Heart right ventricle (tissue), 16 donors: Measurements from ENCODE around the gene RBP5. TPM values are rescaled to one million over a fixed set of nuclear protein-coding genes. Genes with fewer than 3 reads are reported as not detected.
A peak's percentile ranks its signal among the peaks of the same experiment; 100 is the strongest.

Source experiments
- ATAC-seq, 8 donors: fragments of 200-7000 bp; cut with Tn5 transposase; one replicate each; pipeline ENCODE4 v1.9.1; 2020; ENCODE audit warnings: mild to moderate bottlenecking in 8 of 8, moderate library complexity in 8 of 8, moderate number of reproducible peaks in 1 of 8
- DNase-seq, 2 donors: peaks; one replicate each; pipeline ENCODE4 v3.0.0-alpha.2; 2020
- H3K27ac ChIP-seq, 10 donors: fragments of 200-600 bp; sonication (generic) in 2 of 10; one replicate each; pipeline versions ENCODE4 v1.5.0 to v1.8.0; 2020 to 2022; ENCODE audit warnings: mild to moderate bottlenecking in 3 of 10
- H3K27me3 ChIP-seq, 7 donors: fragments of 200-600 bp; one replicate each; pipeline ENCODE4 v1.8.0; 2021 to 2022; ENCODE audit warnings: mild to moderate bottlenecking in 2 of 7
- H3K36me3 ChIP-seq, 9 donors: fragments of 200-600 bp; sonication (generic) in 1 of 9; one replicate each; pipeline versions ENCODE4 v1.5.0 to v1.8.0; 2020 to 2022; ENCODE audit warnings: mild to moderate bottlenecking in 2 of 9
- H3K4me1 ChIP-seq, 9 donors: fragments of 200-600 bp; sonication (generic) in 1 of 9; one replicate each; pipeline versions ENCODE4 v1.5.0 to v1.8.0; 2020 to 2022; ENCODE audit warnings: mild to moderate bottlenecking in 4 of 9
- H3K4me3 ChIP-seq, 10 donors: fragments of 200-600 bp; sonication (generic) in 2 of 10; one replicate each; pipeline versions ENCODE4 v1.5.0 to v1.8.0; 2020 to 2022; ENCODE audit warnings: mild to moderate bottlenecking in 7 of 10, moderate library complexity in 2 of 10
- H3K9me3 ChIP-seq, 11 donors: fragments of 200-600 bp in 10 of 11; sonication (generic) in 2 of 11; one replicate each; pipeline versions ENCODE4 v1.5.0 to v1.8.0; 2013 to 2022; ENCODE audit warnings: mild to moderate bottlenecking in 2 of 11, control low read depth in 1 of 11, moderate library complexity in 1 of 11
- CTCF ChIP-seq, 9 donors: fragments of 200-600 bp; sonication (generic) in 2 of 9; IDR thresholded peaks; one replicate each; pipeline versions ENCODE4 v1.5.0 to v1.8.0; 2021 to 2022; ENCODE audit warnings: antibody characterized with exemption in 9 of 9, mild to moderate bottlenecking in 5 of 9, moderate library complexity in 1 of 9
- WGBS, 2 donors: extraction: QIAGEN DNeasy Blood & Tissue Kit; methylation state at CpG; one replicate each; pipeline ENCODE4 v1.1.7; 2013; ENCODE audit warnings: inconsistent platforms in 1 of 2; 5-methylcytosine and 5-hydroxymethylcytosine counted together
- intact Hi-C, 10 donors: fragments of 100-400 bp; cut with DNase I; formaldehyde crosslinking; loops; one replicate each; pipeline versions ENCODE4 v1.11.1 to v1.14.2; 2022
- polyA plus RNA-seq, 2 donors: library from polyadenylated mRNA; stranded (reverse); fragments of 200-250 nt; gene quantifications; one replicate each; pipeline ENCODE4 v1.2.3, GENCODE V29; 2013
- total RNA-seq, 10 donors: library from RNA; stranded (reverse); fragmentation: NEBNext Ultra II Directional in 3 of 10; extraction: Animal tissue kit (Norgen Biotek cat#: 25700) in 3 of 10; gene quantifications; one replicate each; pipeline versions ENCODE4 v1.2.1 to v1.2.4, GENCODE V29; 2021 to 2023
- donor health status: Arrhythmogenic right ventricular cardiomyopathy.
- donor health status: ischemic (EF 13 %, LVEDD 7.1; RV severe dilation, severe dysfunction).
- donor health status: healthy with polysubstance abuse.
- donor health status: DM: no; HTN: yes; CAD: no.
- donor health status: DM: no; HTN: no; CAD: no.
- donor health status: ischemic (EF 25% LVEDD 6.9; RV normal size, moderate dysfunction).
- donor health status: ischemic (EF 25% LVEDD 5.7; RV mildly dilated, moderate dysfunction).
- donor health status: healthy.
- donor health status: DM: yes; HTN: yes; CAD: no.
- donor health status: Ischemic cardiomyopathy.
- donor health status: ischemic (EF 35%, LVEDD 5.7; RV mildly dilated, moderate dysfunction).
- donor health status: nonischemic (EF 11% LVEDD 7.7; RV severe dilation, severe dysfunction).
- donor health status: DM: yes; HTN: yes; CAD: no.
- donor health status: PGD.
- donor health status: ischemic (EF 29% LVEDD 5.4; RV normal size, mild dysfunction).
- donor health status: nonischemic (EF 23%, LVEDD 6.1; RV moderate dilation, normal function).

The RBP5 gene
- total and polyA plus RNA-seq, 12 donors, result 0.34 to 3.2 (median 0.64) TPM; not detected in 6

GRCh38 chr12:7161327-7161726 lies 32.6 kb upstream of the RBP5 start:
- TF ChIP-seq CTCF (IDR thresholded peaks at IDR 0.05), result no peak
- intact Hi-C loops, result no loop called here
- ATAC-seq (no peak), DNase-seq (no peak)
- Histone ChIP-seq H3K27me3 (peaks cover 0 to 24% (median 7%) of the 10 kb centered on the region in 7 donors), H3K4me3 (no peak overlapping the region), H3K36me3 (peaks cover 0 to 10% (median 0%) of the 10 kb centered on the region in 9 donors), H3K4me1 (peaks cover 0 to 7% (median 0%) of the 10 kb centered on the region in 9 donors), H3K27ac (no peak overlapping the region), H3K9me3 (no peaks in the 10 kb centered on the region)
- WGBS, 2 donors, result 85 to 92% methylated on average over 4 of the region's 4 CpGs

GRCh38 chr12:7160183-7160582 lies 31.5 kb upstream of the RBP5 start:
- peaks cover 0 to 20% (median 7%) of the 10 kb centered on the region in 7 donors for H3K27me3 ChIP-seq
- peaks cover 0 to 21% (median 0%) of the 10 kb centered on the region in 9 donors for H3K36me3 ChIP-seq
- no peak overlapping the region for H3K27ac ChIP-seq
- 75 to 79% methylated on average over 7 of the region's 7 CpGs for WGBS, 2 donors
- no peak for DNase-seq
- H3K9me3 ChIP-seq, result no peaks in the 10 kb centered on the region
- no peak for TF ChIP-seq CTCF (IDR thresholded peaks at IDR 0.05)
- ATAC-seq, result no peak
- H3K4me1 ChIP-seq, result peaks cover 0 to 7% (median 0%) of the 10 kb centered on the region in 9 donors
- intact Hi-C loops, result no loop called here
- no peak overlapping the region for H3K4me3 ChIP-seq

- no peak for TF ChIP-seq CTCF (IDR thresholded peaks at IDR 0.05)
- 76 to 78% methylated on average over 10 of the region's 10 CpGs for WGBS, 2 donors
- peaks cover 0 to 31% (median 0%) of the 10 kb centered on the region in 9 donors for H3K36me3 ChIP-seq
- intact Hi-C loops, result no loop called here
- ATAC-seq (peak in 1 of 8 donors; percentile 6), DNase-seq (no peak)
- H3K4me3 ChIP-seq, result no peak overlapping the region
- peaks cover 0 to 7% (median 0%) of the 10 kb centered on the region in 9 donors for H3K4me1 ChIP-seq
- no peak overlapping the region for H3K27ac ChIP-seq
- H3K9me3 ChIP-seq, result no peaks in the 10 kb centered on the region
- H3K27me3 ChIP-seq, result peaks cover 0 to 18% (median 7%) of the 10 kb centered on the region in 7 donors
Measured at GRCh38 chr12:7158781-7159609, 30.3 kb upstream of the RBP5 start.

- 94 to 95% methylated on average over 17 of the region's 17 CpGs for WGBS, 2 donors
- ATAC-seq (no peak), DNase-seq (no peak)
- Histone ChIP-seq H3K4me1 (no peaks in the 10 kb centered on the region), H3K27ac (no peak overlapping the region), H3K9me3 (no peaks in the 10 kb centered on the region), H3K4me3 (no peak overlapping the region), H3K36me3 (peaks cover 0 to 47% (median 0%) of the 10 kb centered on the region in 9 donors), H3K27me3 (peaks cover 0 to 2% (median under 1%) of the 10 kb centered on the region in 7 donors)
- intact Hi-C loops, result no loop called here
- TF ChIP-seq CTCF (IDR thresholded peaks at IDR 0.05), result no peak
Measured at GRCh38 chr12:7157391-7157790, 28.7 kb upstream of the RBP5 start.
